Measurements from ENCODE around the gene HEPACAM2.

Gene HEPACAM2

GRCh38 chr7:93202594-93203250 is 23.5 kb downstream of the HEPACAM2 start:
- no peak for DNase-seq

- no peak for DNase-seq
Measured at GRCh38 chr7:93198472-93198871, 27.8 kb downstream of the HEPACAM2 start.

- DNase-seq: no peak
Measured at GRCh38 chr7:93196336-93196735, 29.9 kb downstream of the HEPACAM2 start.

GRCh38 chr7:93194386-93194785 is 31.9 kb downstream of the HEPACAM2 start:
- no peak for DNase-seq

GRCh38 chr7:93188870-93189634 is 37.2 kb downstream of the HEPACAM2 start:
- DNase-seq: no peak

GRCh38 chr7:93185303-93186027 is 40.8 kb downstream of the HEPACAM2 start:
- DNase-seq: no peak

GRCh38 chr7:93179173-93179572 is 47.1 kb downstream of the HEPACAM2 start:
- DNase-seq: no peak

GRCh38 chr7:93178213-93178612 is 48.1 kb downstream of the HEPACAM2 start:
- DNase-seq: no peak

- no peak for DNase-seq
Measured at GRCh38 chr7:93176992-93177580, 49.2 kb downstream of the HEPACAM2 start.

- no peak for DNase-seq
Measured at GRCh38 chr7:93175219-93175618, 51.0 kb downstream of the HEPACAM2 start.

- no peak for DNase-seq
Measured at GRCh38 chr7:93172683-93173082, 53.6 kb downstream of the HEPACAM2 start.

- DNase-seq: no peak
Measured at GRCh38 chr7:93171606-93172226, 54.6 kb downstream of the HEPACAM2 start.

GRCh38 chr7:93165447-93165846 is 60.8 kb downstream of the HEPACAM2 start:
- DNase-seq: no peak

GRCh38 chr7:93164766-93165165 is 61.5 kb downstream of the HEPACAM2 start:
- no peak for DNase-seq

- no peak for DNase-seq
Measured at GRCh38 chr7:93161181-93161762, 65.0 kb downstream of the HEPACAM2 start.

GRCh38 chr7:93160410-93160809 is 65.9 kb downstream of the HEPACAM2 start:
- DNase-seq: no peak

GRCh38 chr7:93159490-93159889 is 66.8 kb downstream of the HEPACAM2 start:
- no peak for DNase-seq

GRCh38 chr7:93156884-93157283 is 69.4 kb downstream of the HEPACAM2 start:
- no peak for DNase-seq

GRCh38 chr7:93150200-93150835 is 76.0 kb downstream of the HEPACAM2 start:
- DNase-seq: no peak

- no peak for DNase-seq
Measured at GRCh38 chr7:93148727-93149126, 77.5 kb downstream of the HEPACAM2 start.

GRCh38 chr7:93148144-93148543 is 78.1 kb downstream of the HEPACAM2 start, which contains the start of gene SAMD9L:
Gene SAMD9L (minus strand): TSS chr7:93148385. CDS start chr7:93135971, 12,414 bp downstream.
- DNase-seq: no peak

- no peak for DNase-seq
Measured at GRCh38 chr7:93147363-93147762, 78.9 kb downstream of the HEPACAM2 start.
